Cerebellar nuclear complex (tissue), 1 donor: ENCODE measurements around the gene MICU2.
"Not testable (repeated sequence)": the region's sequence is repeated elsewhere in the genome, so short reads cannot be mapped to it uniquely, and the experiment has no call there.

Experiments
- DNase-seq, 2 experiments: peaks; one replicate each; lab custom pipeline; 2025; lab: John Stamatoyannopoulos, UW

Gene MICU2

GRCh38 chr13:21594715-21595545 lies 9.0 kb downstream of the MICU2 start:
- no peak for DNase-seq

- DNase-seq: not testable (repeated sequence)
These were observed 13.1 kb downstream of the MICU2 start for GRCh38 chr13:21590665-21591456.

- no peak for DNase-seq
These were observed 13.7 kb downstream of the MICU2 start for GRCh38 chr13:21590231-21590630.

GRCh38 chr13:21589510-21589909 lies 14.5 kb downstream of the MICU2 start:
- not testable (repeated sequence) for DNase-seq

- not testable (repeated sequence) for DNase-seq
These were observed 15.6 kb downstream of the MICU2 start for GRCh38 chr13:21588411-21588810.

- no peak for DNase-seq
These were observed 18.9 kb downstream of the MICU2 start for GRCh38 chr13:21584973-21585592.

- no peak for DNase-seq
These were observed 20.5 kb downstream of the MICU2 start for GRCh38 chr13:21583478-21583877.

- DNase-seq: no peak
These were observed 23.2 kb downstream of the MICU2 start for GRCh38 chr13:21580736-21581135.

GRCh38 chr13:21579754-21580316 lies 24.1 kb downstream of the MICU2 start:
- no peak for DNase-seq

- DNase-seq: no peak
These were observed 25.2 kb downstream of the MICU2 start for GRCh38 chr13:21578748-21579147.

- DNase-seq: no peak
These were observed 27.5 kb downstream of the MICU2 start for GRCh38 chr13:21576426-21576825.

GRCh38 chr13:21573920-21574712 lies 29.9 kb downstream of the MICU2 start:
- no peak for DNase-seq

GRCh38 chr13:21569686-21570085 lies 34.3 kb downstream of the MICU2 start:
- no peak for DNase-seq

- DNase-seq: no peak
These were observed 35.1 kb downstream of the MICU2 start for GRCh38 chr13:21568854-21569253.

GRCh38 chr13:21567714-21568113 lies 36.3 kb downstream of the MICU2 start:
- DNase-seq: no peak

- no peak for DNase-seq
These were observed 46.0 kb downstream of the MICU2 start for GRCh38 chr13:21557995-21558394.

GRCh38 chr13:21556051-21556450 lies 47.9 kb downstream of the MICU2 start:
- no peak for DNase-seq

- DNase-seq: not testable (repeated sequence)
These were observed 50.7 kb downstream of the MICU2 start for GRCh38 chr13:21553261-21553660.

GRCh38 chr13:21550918-21551317 lies 53.1 kb downstream of the MICU2 start:
- DNase-seq: no peak

- no peak for DNase-seq
These were observed 54.3 kb downstream of the MICU2 start for GRCh38 chr13:21549633-21550032.

- DNase-seq: no peak
These were observed 55.4 kb downstream of the MICU2 start for GRCh38 chr13:21548577-21548976.
